GM12878 (cell line): ENCODE measurements around the gene HRH3. TPM values are rescaled to one million over a fixed set of nuclear protein-coding genes. Genes with fewer than 3 reads are reported as not detected.

Source experiments
- ATAC-seq: fragments of 200-7000 bp; cut with Tn5 transposase; 3 replicates; pipeline ENCODE4 v1.9.1; 2020; ENCODE audit warnings: mild to moderate bottlenecking, moderate library complexity
- BruUV-seq: library from RNA; stranded (reverse); fragments of 400-500 nt; replicated peaks from 2 replicates; lab custom pipeline; 2021; lab: Mats Ljungman, UMichigan
- CTCF ChIA-PET: fragments of 300-600 bp; sonication (Branson Sonifier 250); formaldehyde crosslinking; extraction: SDS; loops from one replicate; lab custom pipeline; 2021; ENCODE audit warnings: inconsistent platforms; lab: Yijun Ruan, JAX
- POLR2A ChIA-PET: fragments of 350-600 bp; formaldehyde crosslinking; extraction: SDS; loops from one replicate; lab custom pipeline; 2021; ENCODE audit warnings: inconsistent platforms; lab: Charles Lee
- RAD21 ChIA-PET: fragments of 300-600 bp; sonication (Branson Sonifier 250); formaldehyde crosslinking; loops from one replicate; lab custom pipeline; 2023; ENCODE audit warnings: antibody characterized with exemption; ENCODE audit not compliant: unreplicated experiment; lab: Charles Lee
- SMC1A ChIA-PET: fragments of 300-600 bp; sonication (Branson Sonifier 250); formaldehyde crosslinking; loops from one replicate; lab custom pipeline; 2023; ENCODE audit not compliant: unreplicated experiment, uncharacterized antibody; lab: Charles Lee
- DNase-seq: peaks from one replicate; pipeline ENCODE4 v3.0.0-alpha.2; 2011; ENCODE audit warnings: low read depth, low spot score
- FAIRE-seq: peaks from 3 replicates; lab custom pipeline; 2011; peaks lifted over from hg19 to GRCh38; lab: Jason Lieb, UNC
- H2AFZ ChIP-seq: 2 replicates; pipeline ENCODE4 v1.6.0; 2011; ENCODE audit warnings: low read depth, low read length, control low read depth; ENCODE audit not compliant: control insufficient read depth
- H3K27ac ChIP-seq: 2 replicates; pipeline ENCODE4 v1.5.1; 2011; ENCODE audit warnings: control low read depth; ENCODE audit not compliant: control insufficient read depth, insufficient read depth
- H3K27me3 ChIP-seq, 2 experiments: replicated peaks in 1 of 2; 2 replicates each; pipeline versions ENCODE4 v1.6.0 to v1.6.1; 2011; ENCODE audit warnings: low read length in 1 of 2; ENCODE audit not compliant: control insufficient read depth in 2 of 2, insufficient read depth in 2 of 2
- H3K36me3 ChIP-seq, 2 experiments: 2 replicates each; pipeline ENCODE4 v1.5.1; 2011; ENCODE audit warnings: low read length in 1 of 2; ENCODE audit not compliant: control insufficient read depth in 2 of 2, insufficient read depth in 2 of 2
- H3K4me1 ChIP-seq: 2 replicates; pipeline ENCODE4 v1.6.1; 2011; ENCODE audit warnings: mild to moderate bottlenecking, low read length, moderate library complexity, mixed read lengths; ENCODE audit not compliant: control insufficient read depth, insufficient read depth
- H3K4me2 ChIP-seq: 2 replicates; pipeline ENCODE4 v1.6.0; 2011; ENCODE audit warnings: control low read depth; ENCODE audit not compliant: control insufficient read depth, insufficient read depth
- H3K4me3 ChIP-seq: fragments of 200-600 bp; sonication (generic); 2 replicates; pipeline ENCODE4 v1.5.1; 2016
- H3K79me2 ChIP-seq: 2 replicates; pipeline ENCODE4 v1.6.0; 2011; ENCODE audit warnings: low read length; ENCODE audit not compliant: control insufficient read depth, insufficient read depth
- H3K9ac ChIP-seq: 2 replicates; pipeline ENCODE4 v1.8.0; 2011; ENCODE audit warnings: low read length, control low read depth, mixed read lengths; ENCODE audit not compliant: control insufficient read depth, insufficient read depth
- H3K9me3 ChIP-seq: replicated peaks from 3 replicates; pipeline ENCODE4 v1.5.1; 2011; ENCODE audit warnings: mild to moderate bottlenecking, low read length; ENCODE audit not compliant: control insufficient read depth, insufficient read depth
- H4K20me1 ChIP-seq: 2 replicates; pipeline ENCODE4 v1.6.0; 2011; ENCODE audit not compliant: control insufficient read depth, insufficient read depth
- BACH1 ChIP-seq: fragments of 450-650 bp; IDR thresholded peaks from 2 replicates; pipeline ENCODE4 v1.6.1; 2017; ENCODE audit warnings: mild to moderate bottlenecking, borderline replicate concordance
- HDGF ChIP-seq: fragments of 450-650 bp; IDR thresholded peaks from 2 replicates; pipeline ENCODE4 v1.6.1; 2016; ENCODE audit warnings: antibody characterized with exemption
- MEF2A ChIP-seq: IDR thresholded peaks from 2 replicates; pipeline ENCODE4 v1.6.1; 2011; ENCODE audit warnings: low read depth, mild to moderate bottlenecking, low read length, moderate library complexity; ENCODE audit not compliant: insufficient read depth
- NFXL1 ChIP-seq: fragments of 450-650 bp; IDR thresholded peaks from 2 replicates; pipeline ENCODE4 v1.6.1; 2017; ENCODE audit warnings: antibody characterized with exemption, mild to moderate bottlenecking, borderline replicate concordance
- NFYA ChIP-seq: IDR thresholded peaks from 2 replicates; pipeline ENCODE4 v1.6.1; 2011; ENCODE audit warnings: low read depth, mild to moderate bottlenecking, low read length, improper control_type of control experiment, borderline replicate concordance
- NFYB ChIP-seq: IDR thresholded peaks from 2 replicates; pipeline ENCODE4 v1.6.1; 2011; ENCODE audit warnings: low read depth, mild to moderate bottlenecking, low read length, improper control_type of control experiment, moderate library complexity; ENCODE audit not compliant: insufficient read depth
- PAX5 ChIP-seq: IDR thresholded peaks from 2 replicates; pipeline ENCODE4 v1.6.1; 2011; ENCODE audit warnings: low read depth, low read length, borderline replicate concordance
- SMAD5 ChIP-seq: IDR thresholded peaks from 2 replicates; pipeline ENCODE4 v1.6.1; 2016; ENCODE audit warnings: antibody characterized with exemption, low read depth
- SREBF1 ChIP-seq: IDR thresholded peaks from 2 replicates; pipeline ENCODE4 v1.6.1; 2012; ENCODE audit warnings: mild to moderate bottlenecking, low read length
- TCF7 ChIP-seq: IDR thresholded peaks from 2 replicates; pipeline ENCODE4 v1.6.1; 2014; ENCODE audit warnings: antibody characterized with exemption, borderline replicate concordance
- WGBS: methylation state at CpG from one replicate; pipeline ENCODE4 v1.1.6; 2016; ENCODE audit warnings: low lambda C conversion rate; ENCODE audit not compliant: insufficient replicate concordance, insufficient coverage; ENCODE audit errors: missing lambda C conversion rate; 5-methylcytosine and 5-hydroxymethylcytosine counted together
- in situ Hi-C: fragments of 300-500 bp; cut with MboI; formaldehyde crosslinking; loops from 9 replicates; pipeline ENCODE4 v1.14.3; 2018; ENCODE audit warnings: mixed read lengths
- intact Hi-C: fragments of 100-400 bp; cut with micrococcal nuclease; formaldehyde crosslinking; loops from one replicate; pipeline ENCODE4 v1.14.2; 2022; ENCODE audit not compliant: unreplicated experiment
- polyA plus RNA-seq, 11 experiments: library from polyadenylated mRNA; depleted of rRNA in 4 of 11; unstranded in 6 of 11; stranded (reverse) in 5 of 11; fragments of >200 nt; fragmentation: Nextera tagmentation in 4 of 11; fragmentation: Illumina TruSeq in 1 of 11; extraction: Ambion mirVana in 4 of 11; extraction: Trizol in 1 of 11; gene quantifications; 1 replicate in 1 of 11; 2 replicates in 10 of 11; pipeline versions ENCODE4 v1.2.1 to v1.2.3, GENCODE V29; 2011 to 2016; ENCODE audit warnings: inconsistent platforms in 2 of 11, missing spikeins in 2 of 11, low read depth in 1 of 11
- total RNA-seq, 4 experiments: library from RNA; depleted of rRNA in 3 of 4; stranded (reverse); fragments of >200 nt in 3 of 4; fragmentation: Illumina TruSeq in 1 of 4; extraction: Trizol in 1 of 4; gene quantifications; 2 replicates each; pipeline versions ENCODE4 v1.2.1 to v1.2.3, GENCODE V29; 2013 to 2021
- TF ChIP-seq, protein P1 (sequence below): fragments of 450-650 bp; formaldehyde crosslinking; IDR thresholded peaks from 2 replicates; pipeline ENCODE4 v1.4.0; 2022; ENCODE audit warnings: mild to moderate bottlenecking, moderate library complexity

The HRH3 gene
- total and polyA plus RNA-seq, 10 of the 15 experiments (the other 5 are each of a cell fraction or from before 2014, with no cell fraction given), result not detected

DNA sequence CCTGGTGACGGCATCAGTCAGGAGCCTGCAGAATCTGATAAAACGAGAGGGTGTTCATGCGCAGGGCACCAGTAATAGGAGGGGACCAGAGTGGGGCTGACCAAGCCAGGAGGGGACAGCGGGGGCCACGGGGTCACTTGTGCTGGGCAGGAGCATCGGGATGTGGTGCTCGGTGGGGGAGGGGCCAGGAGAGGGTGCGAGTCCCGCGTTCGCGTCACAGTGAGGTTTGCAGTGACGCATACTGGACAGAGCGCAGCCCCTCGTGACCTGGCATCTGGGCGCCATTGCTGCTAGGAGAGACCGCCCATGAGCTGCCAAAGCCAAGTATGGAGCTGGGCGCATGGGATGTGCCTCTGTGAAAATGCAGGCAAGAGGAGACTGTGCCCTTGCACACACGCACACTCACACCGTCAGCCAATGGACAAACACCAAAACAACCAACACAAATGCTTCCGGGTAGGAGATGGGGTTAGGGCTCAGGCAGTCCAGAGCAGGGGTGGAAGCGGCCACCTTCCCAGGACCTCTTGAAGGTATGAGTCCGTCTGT, 51.1 kb downstream of the HRH3 start (continued):
- TF ChIP-seq, protein P1, sequence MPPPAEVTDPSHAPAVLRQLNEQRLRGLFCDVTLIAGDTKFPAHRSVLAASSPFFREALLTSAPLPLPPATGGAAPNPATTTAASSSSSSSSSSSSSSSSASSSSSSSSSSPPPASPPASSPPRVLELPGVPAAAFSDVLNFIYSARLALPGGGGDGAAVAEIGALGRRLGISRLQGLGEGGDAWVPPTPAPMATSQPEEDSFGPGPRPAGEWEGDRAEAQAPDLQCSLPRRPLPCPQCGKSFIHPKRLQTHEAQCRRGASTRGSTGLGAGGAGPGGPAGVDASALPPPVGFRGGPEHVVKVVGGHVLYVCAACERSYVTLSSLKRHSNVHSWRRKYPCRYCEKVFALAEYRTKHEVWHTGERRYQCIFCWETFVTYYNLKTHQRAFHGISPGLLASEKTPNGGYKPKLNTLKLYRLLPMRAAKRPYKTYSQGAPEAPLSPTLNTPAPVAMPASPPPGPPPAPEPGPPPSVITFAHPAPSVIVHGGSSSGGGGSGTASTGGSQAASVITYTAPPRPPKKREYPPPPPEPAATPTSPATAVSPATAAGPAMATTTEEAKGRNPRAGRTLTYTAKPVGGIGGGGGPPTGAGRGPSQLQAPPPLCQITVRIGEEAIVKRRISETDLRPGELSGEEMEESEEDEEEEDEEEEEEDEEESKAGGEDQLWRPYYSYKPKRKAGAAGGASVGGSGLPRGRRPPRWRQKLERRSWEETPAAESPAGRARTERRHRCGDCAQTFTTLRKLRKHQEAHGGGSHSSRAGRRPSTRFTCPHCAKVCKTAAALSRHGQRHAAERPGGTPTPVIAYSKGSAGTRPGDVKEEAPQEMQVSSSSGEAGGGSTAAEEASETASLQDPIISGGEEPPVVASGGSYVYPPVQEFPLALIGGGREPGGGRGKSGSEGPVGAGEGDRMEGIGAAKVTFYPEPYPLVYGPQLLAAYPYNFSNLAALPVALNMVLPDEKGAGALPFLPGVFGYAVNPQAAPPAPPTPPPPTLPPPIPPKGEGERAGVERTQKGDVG (CRISPR knock-in tag), result no peak
- no peak for TF ChIP-seq NFXL1

DNA sequence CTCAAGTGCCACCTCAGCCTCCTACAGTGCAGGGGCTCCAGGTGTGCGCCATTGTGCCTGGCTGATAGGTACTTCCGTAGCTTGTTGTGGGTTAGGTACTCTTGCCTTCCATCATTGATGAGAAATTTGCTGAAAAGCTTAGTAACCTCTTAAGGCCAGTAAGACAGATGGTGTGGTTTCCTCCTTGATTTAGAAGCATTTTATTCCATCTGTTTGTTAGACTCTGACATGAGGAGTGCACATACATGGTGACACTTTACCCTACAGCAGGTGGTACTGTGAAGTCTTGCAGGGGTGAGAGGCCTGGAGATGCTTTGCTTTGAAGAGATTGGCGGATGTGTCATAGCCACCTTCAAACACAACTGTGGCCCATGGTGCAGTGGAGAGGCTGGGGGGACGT, 52.0 kb downstream of the HRH3 start:
- peaks cover 4 to 23% of the 10 kb centered on the region in 2 experiments; a peak in 3 of 4 replicates for H3K36me3 ChIP-seq
- ChIA-PET CTCF (no interaction called here), RAD21 (no interaction called here), SMC1A (no interaction called here), POLR2A (no interaction called here)
- no peak overlapping the region for H3K4me3 ChIP-seq
- no peak for ATAC-seq
- no peak overlapping the region for H2AFZ ChIP-seq
- intact Hi-C loops, result no loop called here
- no peaks in the 10 kb centered on the region for H3K4me1 ChIP-seq
- TF ChIP-seq MEF2A (no peak), NFYA (no peak), TCF7 (no peak), NFYB (no peak), SMAD5 (no peak), BACH1 (no peak), SREBF1 (no peak), HDGF (no peak), PAX5 (no peak)
- no peak overlapping the region for H3K27ac ChIP-seq
- H4K20me1 ChIP-seq, result no peaks in the 10 kb centered on the region
- WGBS, result 85% methylated on average over 4 of the region's 4 CpGs
- no peaks in the 10 kb centered on the region for H3K9me3 ChIP-seq
- no peaks in the 10 kb centered on the region for H3K27me3 ChIP-seq
- no peak for DNase-seq
- FAIRE-seq, result no peak
- H3K79me2 ChIP-seq, result no peaks in the 10 kb centered on the region
- no peak overlapping the region for H3K4me2 ChIP-seq
- BruUV-seq, result no TSS peak
- in situ Hi-C loops, result no loop called here
- no peak overlapping the region for H3K9ac ChIP-seq
